ENCODE results near the gene NOS3. TPM values are rescaled to one million over a fixed set of nuclear protein-coding genes. Genes with fewer than 3 reads are reported as not detected.

Gene NOS3
- total and polyA plus RNA-seq, 5 donors from 2014 or later: 3.2 to 10.7 (median 7.4) TPM

GRCh38 chr7:150971242-150972022, 19.4 kb upstream of the NOS3 start:
- H3K27ac ChIP-seq (ENCODE audit: insufficient read depth, low read length, poor library complexity, severe bottlenecking): no peak overlapping the region
- H3K4me1 Mint-ChIP-seq: peaks cover 0 to 61% (median 13%) of the 10 kb centered on the region in 4 donors
- H3K4me3 ChIP-seq (ENCODE audit: low read depth, low read length): no peak overlapping the region
- peak overlapping the region in 1 of 3 donors; percentile 87 for H3K27ac Mint-ChIP-seq
- no peaks in the 10 kb centered on the region for H3K36me3 ChIP-seq (ENCODE audit: control insufficient read depth, insufficient read depth, low read length)
- peaks cover 31% of the 10 kb centered on the region for H3K4me1 ChIP-seq (ENCODE audit: control insufficient read depth, insufficient read depth, low read length, poor library complexity, severe bottlenecking)
- peak overlapping the region in 2 of 4 donors; percentile 26 to 43 for H3K4me3 Mint-ChIP-seq
- H3K9me3 Mint-ChIP-seq: peaks cover 0 to 1% (median 0%) of the 10 kb centered on the region in 7 donors
- DNase-seq (no peak), ATAC-seq (ENCODE audit: low read depth in 2 of 2) (no peak)
- H3K27me3 ChIP-seq (ENCODE audit: control insufficient read depth, insufficient read depth, low read length): no peaks in the 10 kb centered on the region
- H3K27me3 Mint-ChIP-seq: no peaks in the 10 kb centered on the region
- no peaks in the 10 kb centered on the region for H3K36me3 Mint-ChIP-seq
- H3K9me3 ChIP-seq (ENCODE audit: control insufficient read depth in 2 of 2, low read length in 2 of 2): no peaks in the 10 kb centered on the region

DNA sequence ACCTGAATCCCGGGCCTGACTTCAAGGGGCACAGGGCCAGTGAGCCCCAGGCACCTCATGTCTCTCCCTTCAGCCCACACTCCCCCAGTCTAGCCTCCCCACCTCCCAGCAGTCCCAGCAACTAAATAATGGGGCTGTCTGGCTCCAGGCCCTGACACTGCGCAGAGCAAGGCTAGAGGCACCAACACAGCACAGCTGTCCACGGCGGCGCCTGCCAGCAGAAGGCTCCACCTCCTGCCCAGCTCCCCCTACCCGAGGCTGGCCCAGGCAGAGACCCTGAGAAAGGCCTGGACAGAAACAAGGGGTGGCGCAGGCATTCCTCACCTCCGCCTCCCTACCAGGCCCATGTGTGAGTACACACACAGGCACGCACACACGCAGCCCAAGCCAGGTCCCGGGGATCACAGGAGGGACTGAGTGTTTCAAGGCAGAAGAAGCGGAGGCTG, 18.8 kb upstream of the NOS3 start:
- no peak overlapping the region for H3K27ac ChIP-seq (ENCODE audit: insufficient read depth, low read length, poor library complexity, severe bottlenecking)
- H3K4me1 ChIP-seq (ENCODE audit: control insufficient read depth, insufficient read depth, low read length, poor library complexity, severe bottlenecking): peaks cover 36% of the 10 kb centered on the region
- Mint-ChIP-seq H3K9me3 (peaks cover 0 to 1% (median 0%) of the 10 kb centered on the region in 7 donors), H3K27ac (peak overlapping the region in 1 of 3 donors; percentile 87), H3K4me3 (no peak overlapping the region), H3K4me1 (peaks cover 0 to 67% (median 18%) of the 10 kb centered on the region in 4 donors), H3K27me3 (peaks cover 6% of the 10 kb centered on the region), H3K36me3 (no peaks in the 10 kb centered on the region)
- ATAC-seq (ENCODE audit: low read depth in 2 of 2) (no peak), DNase-seq (no peak)
- H3K9me3 ChIP-seq (ENCODE audit: control insufficient read depth in 2 of 2, low read length in 2 of 2): no peaks in the 10 kb centered on the region
- H3K27me3 ChIP-seq (ENCODE audit: control insufficient read depth, insufficient read depth, low read length): peaks cover 4% of the 10 kb centered on the region
- H3K36me3 ChIP-seq (ENCODE audit: control insufficient read depth, insufficient read depth, low read length): no peaks in the 10 kb centered on the region
- no peak overlapping the region for H3K4me3 ChIP-seq (ENCODE audit: low read depth, low read length)

DNA sequence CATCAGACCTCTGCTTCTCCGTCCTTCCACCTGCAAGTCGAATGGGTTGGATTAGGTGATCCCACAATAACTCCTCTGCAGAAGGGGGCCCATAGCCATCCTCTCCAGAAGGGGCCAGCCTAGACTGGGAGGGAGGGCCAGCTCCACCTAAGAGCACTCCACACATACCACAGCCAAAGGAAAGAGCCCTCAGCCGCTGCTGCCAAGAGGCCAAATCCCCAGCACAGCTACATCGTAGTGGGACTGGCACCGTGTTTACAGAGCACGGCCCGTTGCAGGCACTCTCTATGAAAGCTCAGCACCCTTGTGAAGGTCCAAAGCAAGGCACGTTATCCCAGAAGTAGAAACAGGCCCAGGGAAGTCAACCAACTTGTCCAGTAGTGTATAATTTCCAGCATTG, 18.1 kb upstream of the NOS3 start:
- peaks cover 0 to 1% (median 0%) of the 10 kb centered on the region in 7 donors for H3K9me3 Mint-ChIP-seq
- H3K4me1 Mint-ChIP-seq: peaks cover 0 to 72% (median 22%) of the 10 kb centered on the region in 4 donors
- peak overlapping the region; percentile 70 to 90 (median 87) for H3K27ac Mint-ChIP-seq
- H3K27me3 ChIP-seq (ENCODE audit: control insufficient read depth, insufficient read depth, low read length): peaks cover 7% of the 10 kb centered on the region
- H3K36me3 Mint-ChIP-seq: no peaks in the 10 kb centered on the region
- H3K4me3 ChIP-seq (ENCODE audit: low read depth, low read length): no peak overlapping the region
- H3K4me1 ChIP-seq (ENCODE audit: control insufficient read depth, insufficient read depth, low read length, poor library complexity, severe bottlenecking): peaks cover 42% of the 10 kb centered on the region
- no peaks in the 10 kb centered on the region for H3K36me3 ChIP-seq (ENCODE audit: control insufficient read depth, insufficient read depth, low read length)
- no peak for ATAC-seq (ENCODE audit: low read depth in 2 of 2)
- H3K9me3 ChIP-seq (ENCODE audit: control insufficient read depth in 2 of 2, low read length in 2 of 2): no peaks in the 10 kb centered on the region
- DNase-seq: no peak
- H3K27ac ChIP-seq (ENCODE audit: insufficient read depth, low read length, poor library complexity, severe bottlenecking): no peak overlapping the region
- H3K27me3 Mint-ChIP-seq: peaks cover 10% of the 10 kb centered on the region
- H3K4me3 Mint-ChIP-seq: peak overlapping the region in 1 of 4 donors; percentile 95

GRCh38 chr7:150973571-150974451, 17.0 kb upstream of the NOS3 start:
- ATAC-seq (ENCODE audit: low read depth in 2 of 2): peak; percentile 15 to 32
- H3K27me3 ChIP-seq (ENCODE audit: control insufficient read depth, insufficient read depth, low read length): peaks cover 7% of the 10 kb centered on the region
- H3K4me3 ChIP-seq (ENCODE audit: low read depth, low read length): peak overlapping the region; percentile 32
- H3K27ac ChIP-seq (ENCODE audit: insufficient read depth, low read length, poor library complexity, severe bottlenecking): peak overlapping the region; percentile 74
- H3K4me3 Mint-ChIP-seq: peak overlapping the region; percentile 90 to 95 (median 93)
- H3K9me3 Mint-ChIP-seq: peaks cover 0 to under 1% (median 0%) of the 10 kb centered on the region in 7 donors
- no peaks in the 10 kb centered on the region for H3K9me3 ChIP-seq (ENCODE audit: control insufficient read depth in 2 of 2, low read length in 2 of 2)
- peaks cover 0 to 74% (median 27%) of the 10 kb centered on the region in 4 donors for H3K4me1 Mint-ChIP-seq
- DNase-seq: peak; percentile 24 to 79 (median 60)
- no peaks in the 10 kb centered on the region for H3K36me3 ChIP-seq (ENCODE audit: control insufficient read depth, insufficient read depth, low read length)
- peaks cover 50% of the 10 kb centered on the region for H3K4me1 ChIP-seq (ENCODE audit: control insufficient read depth, insufficient read depth, low read length, poor library complexity, severe bottlenecking)
- H3K27me3 Mint-ChIP-seq: peaks cover 16% of the 10 kb centered on the region
- no peaks in the 10 kb centered on the region for H3K36me3 Mint-ChIP-seq
- H3K27ac Mint-ChIP-seq: peak overlapping the region; percentile 87 to 94 (median 91)

GRCh38 chr7:150974468-150975391, 16.1 kb upstream of the NOS3 start:
- Mint-ChIP-seq H3K9me3 (peaks cover 0 to 1% (median 0%) of the 10 kb centered on the region in 7 donors), H3K4me3 (peak overlapping the region; percentile 90 to 95 (median 93)), H3K4me1 (peaks cover 0 to 71% (median 27%) of the 10 kb centered on the region in 4 donors), H3K36me3 (no peaks in the 10 kb centered on the region), H3K27me3 (peaks cover 21% of the 10 kb centered on the region), H3K27ac (peak overlapping the region; percentile 87 to 96 (median 94))
- DNase-seq (peak; percentile 76 to 91 (median 84)), ATAC-seq (ENCODE audit: low read depth in 2 of 2) (peak; percentile 79 to 81)
- Histone ChIP-seq H3K27ac (ENCODE audit: insufficient read depth, low read length, poor library complexity, severe bottlenecking) (peak overlapping the region; percentile 74), H3K4me3 (ENCODE audit: low read depth, low read length) (peak overlapping the region; percentile 48), H3K27me3 (ENCODE audit: control insufficient read depth, insufficient read depth, low read length) (peaks cover 7% of the 10 kb centered on the region), H3K4me1 (ENCODE audit: control insufficient read depth, insufficient read depth, low read length, poor library complexity, severe bottlenecking) (peaks cover 57% of the 10 kb centered on the region), H3K9me3 (ENCODE audit: control insufficient read depth in 2 of 2, low read length in 2 of 2) (no peaks in the 10 kb centered on the region), H3K36me3 (ENCODE audit: control insufficient read depth, insufficient read depth, low read length) (no peaks in the 10 kb centered on the region)

GRCh38 chr7:150975536-150976319, 15.1 kb upstream of the NOS3 start:
- H3K9me3 ChIP-seq (ENCODE audit: control insufficient read depth in 2 of 2, low read length in 2 of 2): no peaks in the 10 kb centered on the region
- H3K27me3 Mint-ChIP-seq: peaks cover 30% of the 10 kb centered on the region
- H3K4me3 Mint-ChIP-seq: peak overlapping the region; percentile 83 to 92 (median 86)
- no peak for DNase-seq
- no peaks in the 10 kb centered on the region for H3K36me3 Mint-ChIP-seq
- peaks cover 0 to 66% (median 27%) of the 10 kb centered on the region in 4 donors for H3K4me1 Mint-ChIP-seq
- H3K4me3 ChIP-seq (ENCODE audit: low read depth, low read length): peak overlapping the region; percentile 48
- peak overlapping the region in 2 of 3 donors; percentile 11 to 60 for H3K27ac Mint-ChIP-seq
- H3K4me1 ChIP-seq (ENCODE audit: control insufficient read depth, insufficient read depth, low read length, poor library complexity, severe bottlenecking): peaks cover 57% of the 10 kb centered on the region
- ATAC-seq (ENCODE audit: low read depth in 2 of 2): no peak
- peak overlapping the region; percentile 74 for H3K27ac ChIP-seq (ENCODE audit: insufficient read depth, low read length, poor library complexity, severe bottlenecking)
- H3K36me3 ChIP-seq (ENCODE audit: control insufficient read depth, insufficient read depth, low read length): no peaks in the 10 kb centered on the region
- H3K27me3 ChIP-seq (ENCODE audit: control insufficient read depth, insufficient read depth, low read length): peaks cover 7% of the 10 kb centered on the region
- H3K9me3 Mint-ChIP-seq: peaks cover 0 to 1% (median 0%) of the 10 kb centered on the region in 7 donors

Data from CD4-positive, CD25-positive, alpha-beta regulatory T cell (primary cell).